HFF-Myc (cell line): ENCODE results near the gene TEX28.
A peak's percentile ranks its signal among the peaks of the same experiment; 100 is the strongest.

Experiments
- DNase-seq: peaks from one replicate; pipeline ENCODE4 v3.0.0-alpha.2; 2011; ENCODE audit warnings: low read depth; ENCODE audit errors: extremely low read depth
- H3K4me3 ChIP-seq: replicated peaks from 2 replicates; pipeline ENCODE4 v1.5.1; 2011; ENCODE audit warnings: low read depth, mild to moderate bottlenecking, control low read depth, low read length
- TF ChIP-seq, protein P1 (sequence below): IDR thresholded peaks from 2 replicates; pipeline ENCODE4 v1.5.1; 2012; ENCODE audit warnings: mild to moderate bottlenecking, low read depth, low read length, control low read depth; ENCODE audit errors: missing control alignments

Gene TEX28

DNA sequence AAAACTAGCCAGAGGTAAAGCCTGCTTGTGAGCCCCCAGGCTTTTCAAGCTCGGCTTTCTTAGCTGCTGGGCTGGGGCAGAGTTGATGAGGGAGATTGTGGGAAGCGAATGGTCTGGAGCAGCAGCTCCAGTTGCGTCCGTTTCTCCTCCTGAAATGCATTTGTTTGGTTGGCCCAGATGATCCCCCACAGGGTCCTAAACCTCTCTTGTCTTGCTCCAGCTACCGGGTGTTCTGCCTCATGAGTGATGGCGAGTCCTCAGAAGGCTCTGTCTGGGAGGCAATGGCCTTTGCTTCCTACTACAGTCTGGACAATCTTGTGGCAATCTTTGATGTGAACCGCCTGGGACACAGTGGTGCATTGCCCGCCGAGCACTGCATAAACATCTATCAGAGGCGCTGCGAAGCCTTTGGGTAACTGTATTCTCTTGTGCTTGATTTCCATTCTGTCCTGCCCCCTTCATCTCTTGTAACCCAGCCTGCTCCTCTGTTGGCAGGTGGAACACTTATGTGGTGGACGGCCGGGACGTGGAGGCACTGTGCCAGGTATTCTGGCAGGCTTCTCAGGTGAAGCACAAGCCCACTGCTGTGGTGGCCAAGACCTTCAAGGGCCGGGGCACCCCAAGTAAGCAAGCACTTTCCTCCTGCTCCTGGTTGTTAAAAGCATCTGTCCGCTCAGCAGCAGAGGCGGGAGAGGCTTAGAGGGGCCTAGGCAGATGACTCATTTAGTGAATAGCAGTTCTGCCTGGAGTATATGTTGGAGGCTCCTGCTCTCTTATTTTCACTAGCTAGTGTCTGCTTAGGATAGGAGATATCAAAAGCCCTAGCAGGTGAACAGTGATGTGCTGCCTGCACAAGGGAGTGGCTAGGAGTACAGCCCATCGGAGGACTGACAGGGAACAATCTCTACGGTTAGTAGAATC, 16.0 kb upstream of the TEX28 start:
- TF ChIP-seq, protein P1, sequence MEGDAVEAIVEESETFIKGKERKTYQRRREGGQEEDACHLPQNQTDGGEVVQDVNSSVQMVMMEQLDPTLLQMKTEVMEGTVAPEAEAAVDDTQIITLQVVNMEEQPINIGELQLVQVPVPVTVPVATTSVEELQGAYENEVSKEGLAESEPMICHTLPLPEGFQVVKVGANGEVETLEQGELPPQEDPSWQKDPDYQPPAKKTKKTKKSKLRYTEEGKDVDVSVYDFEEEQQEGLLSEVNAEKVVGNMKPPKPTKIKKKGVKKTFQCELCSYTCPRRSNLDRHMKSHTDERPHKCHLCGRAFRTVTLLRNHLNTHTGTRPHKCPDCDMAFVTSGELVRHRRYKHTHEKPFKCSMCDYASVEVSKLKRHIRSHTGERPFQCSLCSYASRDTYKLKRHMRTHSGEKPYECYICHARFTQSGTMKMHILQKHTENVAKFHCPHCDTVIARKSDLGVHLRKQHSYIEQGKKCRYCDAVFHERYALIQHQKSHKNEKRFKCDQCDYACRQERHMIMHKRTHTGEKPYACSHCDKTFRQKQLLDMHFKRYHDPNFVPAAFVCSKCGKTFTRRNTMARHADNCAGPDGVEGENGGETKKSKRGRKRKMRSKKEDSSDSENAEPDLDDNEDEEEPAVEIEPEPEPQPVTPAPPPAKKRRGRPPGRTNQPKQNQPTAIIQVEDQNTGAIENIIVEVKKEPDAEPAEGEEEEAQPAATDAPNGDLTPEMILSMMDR: no peak
- H3K4me3 ChIP-seq: no peak overlapping the region
- no peak for DNase-seq

DNA sequence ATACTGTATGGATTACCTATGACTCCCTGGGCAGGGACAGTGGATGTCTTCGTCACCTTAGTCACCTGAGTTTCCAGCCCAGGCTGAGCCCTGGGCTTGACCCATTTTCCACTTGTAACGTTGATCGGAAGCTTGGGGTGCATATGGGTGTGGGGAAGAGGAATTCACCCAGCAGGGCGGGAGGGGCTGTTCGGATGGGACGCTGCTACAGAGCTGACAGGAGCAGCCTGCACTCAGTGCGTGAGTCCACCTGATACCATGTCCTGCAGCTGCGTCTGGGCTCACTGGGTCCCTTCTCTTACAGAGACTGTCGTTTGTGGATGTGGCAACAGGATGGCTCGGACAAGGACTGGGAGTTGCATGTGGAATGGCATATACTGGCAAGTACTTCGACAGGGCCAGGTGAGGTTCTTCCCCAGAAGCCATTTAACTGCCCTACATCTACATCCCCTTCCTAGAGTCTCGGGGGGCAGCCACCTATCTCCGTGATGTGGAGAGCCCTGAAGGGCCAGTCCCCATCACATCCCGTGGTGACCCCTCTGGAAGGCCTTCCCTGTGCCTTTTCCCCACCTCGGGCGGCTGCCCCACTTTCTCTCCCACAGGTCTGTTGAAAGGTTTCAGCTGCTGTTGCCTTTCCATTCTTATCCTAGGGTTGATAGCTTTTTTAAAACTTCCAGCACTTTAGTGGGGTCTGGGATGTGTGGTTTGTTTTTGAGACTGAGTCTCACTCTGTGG, 14.3 kb upstream of the TEX28 start:
- TF ChIP-seq, protein P1: no peak
- no peak for DNase-seq

DNA sequence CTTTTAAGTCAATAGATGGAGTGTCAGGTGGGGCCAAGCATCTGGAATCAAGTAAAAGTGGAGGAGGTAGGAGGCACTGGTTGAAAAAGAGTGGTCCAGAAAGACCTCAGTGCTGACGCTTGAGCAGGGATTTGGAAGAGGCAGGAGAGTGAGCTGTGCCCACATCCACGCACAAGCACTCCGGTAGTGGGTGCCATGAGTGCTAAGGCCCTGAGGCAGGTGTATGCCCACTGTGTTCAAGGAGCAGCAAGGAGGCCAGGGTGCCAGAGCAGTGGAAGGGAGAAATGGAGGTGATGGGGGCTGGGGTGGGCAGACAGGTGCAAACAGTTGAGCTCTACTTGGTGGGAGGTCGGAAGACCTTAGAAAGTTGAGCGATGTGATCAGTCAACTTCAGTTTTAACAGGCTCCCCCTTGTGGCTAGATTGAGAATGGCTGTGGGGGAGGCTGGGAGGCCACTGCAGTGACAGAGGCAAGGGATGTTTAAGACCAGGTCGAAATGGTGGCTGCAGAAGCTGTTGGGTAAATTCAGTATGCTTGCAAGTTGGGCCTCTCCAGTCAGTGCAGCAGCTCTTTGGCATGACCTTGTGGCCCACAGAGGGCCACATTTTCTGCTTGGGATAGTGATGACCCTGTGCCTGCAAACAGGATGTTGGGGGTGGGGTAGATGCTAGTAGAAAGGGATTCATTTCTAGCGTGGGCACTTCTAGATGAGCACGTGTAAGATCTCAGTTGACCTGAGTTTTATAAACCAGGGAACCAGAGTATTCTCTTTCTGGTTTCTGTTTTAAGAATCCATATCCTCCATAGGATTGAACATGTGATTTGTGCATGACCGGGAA, 13.4 kb upstream of the TEX28 start:
- TF ChIP-seq, protein P1: peak; percentile 63
- no peak overlapping the region for H3K4me3 ChIP-seq
- no peak for DNase-seq

More for the DNA sequence above, 14.3 kb upstream of the TEX28 start:
- H3K4me3 ChIP-seq: no peak overlapping the region

DNA sequence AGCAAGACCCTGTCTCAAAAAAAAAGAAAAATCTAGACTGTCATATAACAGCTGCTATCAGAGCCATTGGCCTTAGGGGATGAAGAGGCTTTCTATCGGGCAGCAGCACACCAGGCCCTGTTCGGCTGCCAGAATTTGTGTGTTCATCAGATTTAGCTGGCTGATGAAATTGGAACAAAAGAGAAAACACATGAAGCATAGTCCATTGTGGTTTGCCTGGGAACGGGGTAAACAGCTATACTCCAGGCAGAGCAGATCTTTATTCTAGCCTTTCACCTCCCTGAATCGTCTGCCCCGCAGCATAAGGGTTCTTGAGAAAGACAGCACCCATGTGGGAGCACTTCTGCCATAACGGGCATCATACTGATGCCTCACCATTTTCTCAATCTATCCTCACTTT, 12.3 kb upstream of the TEX28 start:
- no peak for DNase-seq
- no peak overlapping the region for H3K4me3 ChIP-seq
- TF ChIP-seq, protein P1: no peak

DNA sequence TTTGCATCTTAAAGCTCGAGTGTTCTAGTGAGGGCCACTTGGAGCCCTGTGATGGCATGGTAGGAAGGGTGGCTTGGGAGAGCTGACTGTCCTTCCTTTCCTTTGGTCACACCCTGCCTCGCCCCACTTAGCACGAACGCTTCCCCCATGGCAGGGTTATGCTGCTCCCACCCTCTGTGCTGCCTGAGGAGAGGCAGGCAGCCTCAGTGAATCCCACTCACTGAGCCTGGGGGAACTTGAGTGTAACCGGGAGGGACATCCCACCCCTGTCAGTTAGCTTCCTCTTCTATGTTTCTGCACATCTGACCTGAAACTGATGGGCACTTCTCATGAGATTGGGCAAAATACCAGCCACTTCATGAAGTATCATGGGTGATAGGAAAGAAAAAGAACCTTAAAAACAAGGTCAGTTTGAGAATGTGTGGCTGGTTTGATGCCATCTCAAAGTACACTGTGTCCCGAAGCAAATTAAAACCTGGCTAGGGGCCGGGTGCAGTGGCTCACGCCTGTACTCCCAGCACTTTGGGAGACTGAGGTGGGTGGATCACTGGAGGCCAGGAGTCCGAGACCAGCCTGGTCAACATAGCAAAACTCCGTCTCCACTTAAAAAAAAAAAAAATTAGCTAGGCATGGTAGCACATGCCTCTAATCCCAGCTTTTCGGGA, 10.7 kb upstream of the TEX28 start:
- H3K4me3 ChIP-seq: no peak overlapping the region
- TF ChIP-seq, protein P1: no peak
- no peak for DNase-seq

DNA sequence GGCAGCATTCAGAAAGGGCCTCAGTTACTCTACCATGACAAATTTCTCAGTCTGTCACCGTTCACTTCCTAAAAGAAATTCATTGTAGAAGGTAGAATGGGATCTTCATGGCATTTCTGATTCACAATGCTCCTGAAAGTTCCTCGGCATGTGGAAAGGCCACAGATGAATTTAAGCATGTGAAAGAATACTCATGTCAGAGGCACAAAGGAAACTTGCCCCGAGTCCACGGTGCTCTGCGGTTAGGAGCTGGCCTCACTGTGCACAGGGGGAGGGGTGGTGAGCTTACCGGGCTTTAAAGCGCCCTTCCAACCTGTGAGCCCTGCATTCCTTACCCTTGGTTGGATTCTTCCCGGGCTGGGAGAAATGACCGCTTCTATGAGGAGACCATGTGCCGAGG, 9.9 kb upstream of the TEX28 start:
- H3K4me3 ChIP-seq: no peak overlapping the region
- TF ChIP-seq, protein P1: no peak
- no peak for DNase-seq
